Progenitor cell of endocrine pancreas (in vitro differentiated cells): ENCODE results near the gene CDC27. TPM values are rescaled to one million over a fixed set of nuclear protein-coding genes. Genes with fewer than 3 reads are reported as not detected.
"Not testable (repeated sequence)": the region's sequence is repeated elsewhere in the genome, so short reads cannot be mapped to it uniquely, and the experiment has no call there.

Experiments
- DNase-seq: peaks from one replicate; pipeline ENCODE4 v3.0.0; 2021; ENCODE audit warnings: low spot score; ENCODE audit not compliant: unreplicated experiment
- H3K27ac Mint-ChIP-seq: 2 replicates; pipeline ENCODE4 v1.8.0; 2021; ENCODE audit warnings: mild to moderate bottlenecking, moderate library complexity, mixed read lengths
- H3K27me3 Mint-ChIP-seq: 2 replicates; pipeline ENCODE4 v1.8.0; 2021; ENCODE audit warnings: mixed read lengths
- H3K36me3 Mint-ChIP-seq: 2 replicates; pipeline ENCODE4 v1.8.0; 2022; ENCODE audit warnings: mixed read lengths; ENCODE audit not compliant: insufficient read depth
- H3K4me1 Mint-ChIP-seq: 2 replicates; pipeline ENCODE4 v1.8.0; 2021; ENCODE audit warnings: low read depth, mixed read lengths
- H3K4me3 Mint-ChIP-seq: 2 replicates; pipeline ENCODE4 v1.8.0; 2021; ENCODE audit warnings: low read depth, mild to moderate bottlenecking, moderate library complexity, mixed read lengths
- H3K9me3 Mint-ChIP-seq: 2 replicates; pipeline ENCODE4 v1.8.0; 2021; ENCODE audit warnings: low read depth, mixed read lengths
- total RNA-seq: library from RNA; stranded (reverse); gene quantifications from 2 replicates; pipeline ENCODE4 v1.2.1, GENCODE V29; 2021
- TF ChIP-seq, protein P1 (sequence below): fragments of 200-600 bp; sonication (generic); IDR thresholded peaks from one replicate; pipeline ENCODE4 v1.5.0; 2021; ENCODE audit warnings: antibody characterized with exemption, mild to moderate bottlenecking; ENCODE audit not compliant: unreplicated experiment

Gene CDC27
- total RNA-seq, 1 donor from 2014 or later, result 87.4 TPM

DNA sequence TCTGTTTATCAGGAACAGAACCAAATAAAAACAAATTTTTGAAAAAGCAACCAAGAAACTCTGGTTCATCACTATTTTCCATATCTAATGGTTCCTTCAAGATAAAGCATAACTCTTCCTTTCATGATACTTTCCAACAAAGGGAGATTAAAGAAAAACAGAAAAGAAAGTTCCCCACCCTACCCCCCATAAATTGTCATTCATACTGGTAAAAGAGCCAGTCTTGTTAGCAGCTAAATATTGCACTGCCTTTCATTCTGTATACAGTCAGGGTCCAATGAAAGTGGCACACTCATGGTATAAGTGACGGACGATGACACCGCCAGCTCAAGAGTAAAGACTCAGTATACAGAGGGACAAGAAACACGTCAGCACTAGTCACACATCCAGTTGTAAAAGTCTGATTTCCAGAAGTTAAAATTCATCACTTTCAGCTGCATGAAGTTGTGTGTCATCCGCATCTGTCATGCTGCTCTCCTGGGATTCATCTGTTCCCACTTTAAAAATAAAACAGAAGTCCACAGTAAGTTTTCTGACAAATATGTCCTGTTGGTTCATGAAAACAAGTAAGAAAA, 68.5 kb downstream of the CDC27 start:
- H3K9me3 Mint-ChIP-seq, result no peaks in the 10 kb centered on the region

DNA sequence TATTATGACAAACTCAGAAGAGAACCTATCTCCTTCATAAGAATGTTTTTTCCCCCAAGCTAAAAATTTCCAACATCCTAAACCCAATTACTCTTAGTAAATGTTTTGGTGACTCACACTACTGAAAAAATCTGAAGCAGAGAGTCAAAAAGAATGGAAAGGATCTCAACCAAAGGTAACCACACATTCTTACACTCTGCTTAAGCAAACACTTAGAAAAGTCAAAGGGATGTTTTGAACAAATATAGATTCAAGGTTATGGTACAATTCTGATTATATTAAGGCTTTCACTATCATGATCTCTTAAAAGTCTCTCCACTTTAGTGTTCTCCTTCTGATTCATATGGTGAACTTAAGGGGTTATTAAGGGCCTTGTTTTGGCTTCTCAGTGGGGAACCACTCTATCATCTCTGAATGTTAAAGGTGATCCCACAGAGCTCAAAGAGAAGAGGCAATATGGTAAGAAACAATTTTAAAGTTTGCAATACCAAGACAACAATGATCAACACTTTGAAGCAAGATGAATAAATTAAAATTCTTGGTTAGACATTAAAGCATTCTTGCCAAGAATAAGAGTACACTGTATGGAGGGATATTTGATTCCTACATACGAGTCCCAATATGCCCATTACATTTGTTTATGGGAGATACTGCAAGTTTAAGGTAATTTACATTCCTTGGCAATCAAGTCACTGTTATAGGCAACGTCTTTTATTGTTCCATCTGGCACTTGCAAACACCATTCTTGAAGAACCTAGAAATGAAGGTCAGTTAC, 69.2 kb downstream of the CDC27 start:
- Mint-ChIP-seq H3K36me3 (peaks cover 17% of the 10 kb centered on the region), H3K4me3 (no peak overlapping the region), H3K27me3 (no peaks in the 10 kb centered on the region), H3K9me3 (no peaks in the 10 kb centered on the region), H3K27ac (no peak overlapping the region), H3K4me1 (no peaks in the 10 kb centered on the region)
- no peak for DNase-seq
- TF ChIP-seq, protein P1, sequence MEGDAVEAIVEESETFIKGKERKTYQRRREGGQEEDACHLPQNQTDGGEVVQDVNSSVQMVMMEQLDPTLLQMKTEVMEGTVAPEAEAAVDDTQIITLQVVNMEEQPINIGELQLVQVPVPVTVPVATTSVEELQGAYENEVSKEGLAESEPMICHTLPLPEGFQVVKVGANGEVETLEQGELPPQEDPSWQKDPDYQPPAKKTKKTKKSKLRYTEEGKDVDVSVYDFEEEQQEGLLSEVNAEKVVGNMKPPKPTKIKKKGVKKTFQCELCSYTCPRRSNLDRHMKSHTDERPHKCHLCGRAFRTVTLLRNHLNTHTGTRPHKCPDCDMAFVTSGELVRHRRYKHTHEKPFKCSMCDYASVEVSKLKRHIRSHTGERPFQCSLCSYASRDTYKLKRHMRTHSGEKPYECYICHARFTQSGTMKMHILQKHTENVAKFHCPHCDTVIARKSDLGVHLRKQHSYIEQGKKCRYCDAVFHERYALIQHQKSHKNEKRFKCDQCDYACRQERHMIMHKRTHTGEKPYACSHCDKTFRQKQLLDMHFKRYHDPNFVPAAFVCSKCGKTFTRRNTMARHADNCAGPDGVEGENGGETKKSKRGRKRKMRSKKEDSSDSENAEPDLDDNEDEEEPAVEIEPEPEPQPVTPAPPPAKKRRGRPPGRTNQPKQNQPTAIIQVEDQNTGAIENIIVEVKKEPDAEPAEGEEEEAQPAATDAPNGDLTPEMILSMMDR, result no peak

More for the DNA sequence above, 68.5 kb downstream of the CDC27 start:
- Mint-ChIP-seq H3K4me3 (no peak overlapping the region), H3K4me1 (no peaks in the 10 kb centered on the region), H3K27ac (no peak overlapping the region), H3K27me3 (no peaks in the 10 kb centered on the region), H3K36me3 (peaks cover 17% of the 10 kb centered on the region)
- no peak for DNase-seq
- TF ChIP-seq, protein P1, result no peak

- Mint-ChIP-seq H3K9me3 (no peaks in the 10 kb centered on the region), H3K27me3 (no peaks in the 10 kb centered on the region), H3K36me3 (peaks cover 15% of the 10 kb centered on the region), H3K4me1 (no peaks in the 10 kb centered on the region), H3K27ac (no peak overlapping the region), H3K4me3 (no peak overlapping the region)
- DNase-seq, result no peak
- TF ChIP-seq, protein P1, result no peak
Observed at GRCh38 chr17:47117386-47117785, 71.7 kb downstream of the CDC27 start.

GRCh38 chr17:47106130-47106529, 83.0 kb downstream of the CDC27 start:
- DNase-seq, result no peak
- Mint-ChIP-seq H3K9me3 (peaks cover 3% of the 10 kb centered on the region), H3K27ac (no peak overlapping the region), H3K4me3 (no peak overlapping the region), H3K36me3 (no peaks in the 10 kb centered on the region), H3K4me1 (no peaks in the 10 kb centered on the region), H3K27me3 (peaks cover 4% of the 10 kb centered on the region)
- TF ChIP-seq, protein P1, result no peak

DNA sequence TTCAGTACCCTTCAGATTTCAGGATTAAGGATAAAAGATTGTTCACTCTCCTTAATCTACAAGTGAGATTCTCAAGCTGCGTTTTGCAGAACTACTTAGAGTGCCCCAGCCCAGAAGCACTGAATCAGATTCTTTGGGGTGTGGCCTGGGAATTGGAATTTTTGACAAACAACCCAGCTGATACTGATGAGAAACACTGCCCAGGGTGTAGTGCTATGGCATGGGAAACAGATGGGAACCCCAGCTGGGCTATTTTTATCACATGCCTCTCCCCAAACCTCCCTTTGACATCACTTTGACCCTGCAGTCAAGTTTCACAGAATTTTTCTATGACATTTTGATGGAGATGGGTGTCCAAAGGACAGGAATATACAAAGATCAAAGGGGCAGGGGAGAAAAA, 83.8 kb downstream of the CDC27 start:
- not testable (repeated sequence) for H3K36me3 Mint-ChIP-seq, H3K27me3 Mint-ChIP-seq, H3K4me3 Mint-ChIP-seq, H3K9me3 Mint-ChIP-seq, H3K27ac Mint-ChIP-seq, DNase-seq, H3K4me1 Mint-ChIP-seq

DNA sequence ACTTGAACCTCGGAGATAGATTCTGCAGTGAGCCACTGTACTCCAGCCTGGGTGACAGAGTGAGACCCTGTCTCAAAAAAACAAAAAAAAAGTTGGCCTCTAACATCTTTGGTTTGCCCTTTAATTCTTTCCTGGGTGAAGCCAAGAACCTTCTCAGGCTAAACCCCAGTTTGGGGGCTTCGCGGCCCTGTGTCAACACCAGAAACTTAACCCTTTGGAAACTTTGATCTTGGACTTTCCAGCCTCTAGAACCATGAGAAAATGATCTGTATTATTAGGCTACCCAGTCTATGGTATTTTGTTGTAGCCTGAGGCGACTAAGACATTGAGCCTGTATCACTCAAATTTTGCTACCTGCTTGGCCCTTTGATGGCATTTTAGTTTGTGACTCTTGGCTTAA, 86.2 kb downstream of the CDC27 start:
- TF ChIP-seq, protein P1, result no peak
- Mint-ChIP-seq H3K36me3 (no peaks in the 10 kb centered on the region), H3K4me1 (peaks cover 8% of the 10 kb centered on the region), H3K9me3 (peaks cover 3% of the 10 kb centered on the region), H3K27me3 (peaks cover 4% of the 10 kb centered on the region), H3K27ac (no peak overlapping the region), H3K4me3 (no peak overlapping the region)
- DNase-seq, result no peak
